Measurements from ENCODE around the gene CLSTN2.

DNA sequence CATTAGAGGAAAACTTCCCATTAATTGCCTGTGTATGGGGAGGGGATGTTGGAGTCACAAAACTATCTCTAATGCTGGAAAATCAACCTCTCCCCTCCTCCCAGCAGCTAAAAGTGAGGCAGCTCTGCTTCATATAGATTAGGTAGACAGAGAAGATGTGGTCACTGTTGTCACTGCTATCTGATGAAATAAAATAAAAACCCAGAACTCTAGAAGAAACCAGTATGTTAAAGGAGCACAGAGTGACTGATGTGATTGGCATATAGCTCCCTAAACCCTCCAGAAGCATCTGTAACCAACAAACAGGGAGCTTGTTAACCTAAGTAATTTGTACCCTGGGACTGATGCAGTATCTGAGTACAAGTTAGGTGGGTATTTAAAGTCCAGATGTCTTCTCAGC, 531.0 kb downstream of the CLSTN2 start:
- TF ChIP-seq, protein P1, sequence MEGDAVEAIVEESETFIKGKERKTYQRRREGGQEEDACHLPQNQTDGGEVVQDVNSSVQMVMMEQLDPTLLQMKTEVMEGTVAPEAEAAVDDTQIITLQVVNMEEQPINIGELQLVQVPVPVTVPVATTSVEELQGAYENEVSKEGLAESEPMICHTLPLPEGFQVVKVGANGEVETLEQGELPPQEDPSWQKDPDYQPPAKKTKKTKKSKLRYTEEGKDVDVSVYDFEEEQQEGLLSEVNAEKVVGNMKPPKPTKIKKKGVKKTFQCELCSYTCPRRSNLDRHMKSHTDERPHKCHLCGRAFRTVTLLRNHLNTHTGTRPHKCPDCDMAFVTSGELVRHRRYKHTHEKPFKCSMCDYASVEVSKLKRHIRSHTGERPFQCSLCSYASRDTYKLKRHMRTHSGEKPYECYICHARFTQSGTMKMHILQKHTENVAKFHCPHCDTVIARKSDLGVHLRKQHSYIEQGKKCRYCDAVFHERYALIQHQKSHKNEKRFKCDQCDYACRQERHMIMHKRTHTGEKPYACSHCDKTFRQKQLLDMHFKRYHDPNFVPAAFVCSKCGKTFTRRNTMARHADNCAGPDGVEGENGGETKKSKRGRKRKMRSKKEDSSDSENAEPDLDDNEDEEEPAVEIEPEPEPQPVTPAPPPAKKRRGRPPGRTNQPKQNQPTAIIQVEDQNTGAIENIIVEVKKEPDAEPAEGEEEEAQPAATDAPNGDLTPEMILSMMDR (IDR thresholded peaks at IDR 0.05) = no peak
- TF ChIP-seq POLR2A (IDR thresholded peaks at IDR 0.05) = no peak
